Aorta (tissue), 5 donors: ENCODE data around the gene B4GALT4. TPM values are rescaled to one million over a fixed set of nuclear protein-coding genes. Genes with fewer than 3 reads are reported as not detected.
"Not testable (repeated sequence)": the region's sequence is repeated elsewhere in the genome, so short reads cannot be mapped to it uniquely, and the experiment has no call there.

Source experiments
- ATAC-seq: fragments of 200-7000 bp; cut with Tn5 transposase; one replicate; pipeline ENCODE4 v1.9.1; 2022; ENCODE audit warnings: moderate library complexity; ENCODE audit not compliant: low FRiP score
- DNase-seq, 2 donors: peaks; one replicate each; pipeline ENCODE4 v3.0.0-alpha.2; 2020
- H3K27ac ChIP-seq, 2 donors: one replicate each; pipeline ENCODE4 v1.5.1; 2013; ENCODE audit warnings: low read length in 2 of 2, mild to moderate bottlenecking in 2 of 2, moderate library complexity in 2 of 2, control low read depth in 1 of 2, inconsistent platforms in 1 of 2, low read depth in 1 of 2
- H3K27me3 ChIP-seq, 2 donors: one replicate each; pipeline ENCODE4 v1.6.1; 2013; ENCODE audit warnings: control low read depth in 1 of 2, low read length in 1 of 2, mild to moderate bottlenecking in 1 of 2, moderate library complexity in 1 of 2; ENCODE audit not compliant: insufficient read depth in 2 of 2, control insufficient read depth in 1 of 2
- H3K36me3 ChIP-seq, 2 donors: one replicate each; pipeline ENCODE4 v1.6.1; 2013; ENCODE audit warnings: control low read depth in 1 of 2, low read length in 1 of 2, mild to moderate bottlenecking in 1 of 2; ENCODE audit not compliant: insufficient read depth in 2 of 2, control insufficient read depth in 1 of 2
- H3K4me1 ChIP-seq, 2 donors: one replicate each; pipeline ENCODE4 v1.6.1; 2013; ENCODE audit warnings: low read length in 2 of 2, control low read depth in 1 of 2, mild to moderate bottlenecking in 1 of 2, moderate library complexity in 1 of 2; ENCODE audit not compliant: insufficient read depth in 2 of 2, control insufficient read depth in 1 of 2
- H3K4me3 ChIP-seq, 2 donors: one replicate each; pipeline ENCODE4 v1.5.1; 2013; ENCODE audit warnings: low read length in 2 of 2, control low read depth in 1 of 2, mild to moderate bottlenecking in 1 of 2
- H3K9me3 ChIP-seq: one replicate; pipeline ENCODE4 v1.6.1; 2013; ENCODE audit warnings: mild to moderate bottlenecking, low read length; ENCODE audit not compliant: control insufficient read depth
- WGBS, 2 donors: extraction: QIAGEN DNeasy Blood & Tissue Kit; methylation state at CpG; one replicate each; pipeline ENCODE4 v1.1.7; 2013; 5-methylcytosine and 5-hydroxymethylcytosine counted together
- intact Hi-C, 2 donors: fragments of 100-400 bp; cut with DNase I; formaldehyde crosslinking; loops; one replicate each; pipeline versions ENCODE4 v1.14.2 to v1.15.0; 2022
- long read RNA-seq, 2 donors: library from polyadenylated mRNA; unstranded; transcript quantifications; one replicate each; pipeline ENCODE4 v2.0.0, GENCODE V29; 2020 to 2021
- polyA plus RNA-seq, 2 donors: library from polyadenylated mRNA; stranded (reverse); fragments of 200-250 nt; gene quantifications; one replicate each; pipeline ENCODE4 v1.2.3, GENCODE V29; 2013
- total RNA-seq, 2 donors: library from RNA; stranded (reverse); fragmentation: NEBNext Ultra II Directional; extraction: Animal tissue kit (Norgen Biotek cat#: 25700); gene quantifications; one replicate each; pipeline ENCODE4 v1.2.1, GENCODE V29; 2021
- donor health status: healthy with polysubstance abuse.
- donor health status: Bipolar disorder and iron deficiency.
- donor health status: DM: no; HTN: no; CAD: no.
- donor health status: DM: no; HTN: no; CAD: no.
- donor health status: DM: yes; HTN: yes; CAD: no.

Gene B4GALT4
- 10 to 100 TPM; 21.9 to 22.8 TPM for total RNA-seq
- 10 to 100 TPM; 16.3 to 23.5 TPM for polyA plus RNA-seq
- long read RNA-seq, donor 1, transcript B4GALT4-201 (9 exons, 2,385 nt), result minor isoform, 19 of 93 reads
- long read RNA-seq, donor 1, transcript B4GALT4-202 (8 exons, 2,459 nt), result major isoform, 44 of 93 reads
- long read RNA-seq, donor 1, partial matches to known transcripts, result 10 of 93 reads
- long read RNA-seq, donor 1, other reads (novel, unspliced or antisense), result 18 of 93 reads
- long read RNA-seq, donor 2, partial matches to known transcripts, result 2 of 18 reads
- long read RNA-seq, donor 2, other reads (novel, unspliced or antisense), result 10 of 18 reads

DNA sequence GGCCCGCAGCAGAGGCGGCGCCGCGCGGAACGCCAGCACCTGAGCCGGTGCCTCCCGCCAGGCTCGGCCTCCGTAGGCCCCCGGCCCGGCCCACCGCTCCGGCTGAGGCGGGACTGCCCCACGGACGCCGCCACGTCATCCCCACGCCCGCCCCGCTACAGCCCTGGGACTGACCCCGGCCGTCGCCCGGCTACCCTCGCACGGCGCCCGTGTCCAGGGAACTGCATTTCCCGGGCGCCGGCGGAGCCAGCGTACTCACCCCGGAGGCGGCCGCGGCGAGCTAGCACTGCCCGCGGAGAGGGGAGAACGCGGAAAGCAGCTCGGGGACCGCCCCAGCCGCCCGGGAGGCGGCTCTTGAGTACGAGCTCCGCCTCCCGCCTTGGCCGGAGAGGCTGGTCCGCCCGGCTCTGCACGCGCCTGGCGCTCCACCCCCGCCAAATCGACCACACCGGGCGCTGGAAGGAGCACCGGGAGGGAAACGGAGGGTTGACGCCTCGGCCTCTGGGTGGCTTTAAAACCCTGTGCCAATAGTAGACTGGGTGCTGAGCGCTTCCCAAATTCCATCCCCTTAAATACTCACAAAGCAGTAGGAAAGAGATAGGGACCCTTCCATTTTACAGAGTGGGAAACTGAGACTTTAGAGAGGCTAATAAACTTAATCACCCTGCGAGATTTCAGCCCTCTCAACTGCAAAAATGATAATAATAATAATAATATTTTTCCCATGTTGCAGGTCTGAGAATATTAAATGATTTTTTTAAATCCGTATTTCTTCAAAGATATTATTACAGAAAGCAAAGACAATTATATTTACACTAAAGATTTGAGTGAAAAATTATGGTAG, at the start of gene B4GALT4:
Gene B4GALT4, minus strand, starts transcription at position 288 of the 844 bp plus-strand sequence. CDS start 10,779 bp downstream, outside the sequence.
- H3K27ac ChIP-seq, result peak within 1 kb of the TSS; percentile 71 to 84
- H3K36me3 ChIP-seq, result no peaks in the 10 kb centered on the region
- peak; percentile 93 to 95 for DNase-seq
- no peaks in the 10 kb centered on the region for H3K9me3 ChIP-seq
- H3K27me3 ChIP-seq, result no peaks in the 10 kb centered on the region
- intact Hi-C loops, result no loop called here
- H3K4me3 ChIP-seq, result peak within 1 kb of the TSS; percentile 70 to 95
- 2 to 3% methylated on average over 46 to 70 of the region's 70 CpGs for WGBS, 2 donors
- H3K4me1 ChIP-seq, result peaks cover 0 to 3% of the 10 kb centered on the region in 2 donors
- peak; percentile 97 for ATAC-seq

- no peak for ATAC-seq
- WGBS, 2 donors, result 92 to 94% methylated on average over 2 of the region's 2 CpGs
Observed at GRCh38 chr3:119289404-119289770, 48.7 kb upstream of the B4GALT4 start.

DNA sequence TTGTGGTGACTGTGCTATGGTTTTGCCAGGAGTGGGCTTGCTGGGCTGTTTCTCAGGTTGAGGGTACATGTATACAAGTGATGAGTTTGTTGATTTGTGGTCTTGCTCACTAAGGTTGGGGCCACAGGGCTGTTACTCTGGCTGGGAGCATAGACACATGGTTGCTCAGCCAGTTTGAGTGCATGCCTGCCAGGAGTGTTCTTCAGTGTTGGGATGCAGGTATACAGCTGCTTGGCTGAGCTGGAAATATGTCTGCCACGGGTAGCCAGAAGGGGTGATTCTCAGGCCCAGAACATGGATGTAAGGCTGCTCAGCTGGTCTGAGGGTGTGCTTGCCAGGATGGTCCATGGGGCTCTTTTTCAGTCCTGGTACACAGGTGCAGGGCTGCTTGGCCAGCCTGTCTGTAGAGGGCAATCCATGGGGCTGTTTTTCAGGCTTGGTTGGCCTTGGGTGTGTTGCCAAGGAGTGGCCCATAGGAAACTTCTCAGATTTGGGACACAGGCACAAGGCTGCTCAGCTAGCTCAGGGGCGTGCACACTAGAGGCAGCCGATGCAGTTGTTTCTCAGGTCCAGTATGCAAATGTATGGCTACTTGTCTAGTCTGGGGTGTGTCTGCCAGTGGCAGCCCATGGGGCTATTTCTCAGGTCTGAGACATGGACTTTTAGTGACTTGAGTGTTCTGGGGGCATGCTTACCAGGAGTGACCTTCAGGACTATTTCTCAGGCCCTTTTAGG, 48.2 kb upstream of the B4GALT4 start:
- no peak for DNase-seq
- ATAC-seq, result no peak
- H3K36me3 ChIP-seq, result no peaks in the 10 kb centered on the region
- no peaks in the 10 kb centered on the region for H3K4me1 ChIP-seq
- H3K4me3 ChIP-seq, result no peak overlapping the region
- no peaks in the 10 kb centered on the region for H3K9me3 ChIP-seq
- intact Hi-C loops, result no loop called here
- H3K27ac ChIP-seq, result no peak overlapping the region
- 88 to 98% methylated on average over 3 of the region's 3 CpGs for WGBS, 2 donors
- H3K27me3 ChIP-seq, result no peaks in the 10 kb centered on the region

More at GRCh38 chr3:119289404-119289770, 48.7 kb upstream of the B4GALT4 start:
- intact Hi-C loops, result no loop called here
- Histone ChIP-seq H3K4me3 (no peak overlapping the region), H3K36me3 (no peaks in the 10 kb centered on the region), H3K9me3 (no peaks in the 10 kb centered on the region), H3K27me3 (no peaks in the 10 kb centered on the region), H3K4me1 (no peaks in the 10 kb centered on the region), H3K27ac (no peak overlapping the region)
- no peak for DNase-seq

GRCh38 chr3:119279584-119280243, 39.0 kb upstream of the B4GALT4 start:
- Histone ChIP-seq H3K36me3 (no peaks in the 10 kb centered on the region), H3K4me1 (no peaks in the 10 kb centered on the region), H3K4me3 (no peak overlapping the region), H3K9me3 (no peaks in the 10 kb centered on the region), H3K27me3 (no peaks in the 10 kb centered on the region), H3K27ac (no peak overlapping the region)
- intact Hi-C loops, result loop anchor here (10.0 kb wide), 4 partner anchors 45 to 185 kb away; partner anchors contain the start of genes POGLUT1 (in 1 of the 2) and TMEM39A (in 1 of the 2)
- DNase-seq (no peak), ATAC-seq (no peak)
- 51 to 54% methylated on average over 5 of the region's 5 CpGs for WGBS, 2 donors

DNA sequence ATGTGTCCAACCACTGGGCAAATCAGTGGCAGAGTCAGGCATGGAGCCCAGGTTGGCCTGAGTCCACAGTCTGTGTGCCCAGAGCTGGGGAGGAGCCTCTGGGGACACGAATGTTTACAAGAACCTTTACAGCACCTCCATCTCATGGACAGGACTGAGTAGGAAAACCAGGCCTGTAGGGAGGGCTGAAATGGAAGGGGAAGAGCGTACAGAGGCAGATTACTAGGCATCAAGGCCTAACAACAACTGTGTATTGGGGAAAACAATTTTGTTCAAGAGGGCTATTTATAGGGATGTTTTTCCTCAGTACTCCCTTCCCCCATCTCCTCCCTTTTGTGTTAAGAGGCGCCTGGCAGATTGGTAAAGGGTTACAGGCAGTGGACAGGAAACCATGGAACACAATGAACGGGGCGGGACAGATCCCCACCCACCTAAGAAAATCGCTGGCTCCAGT, 38.5 kb upstream of the B4GALT4 start:
- Histone ChIP-seq H3K27ac (no peak overlapping the region), H3K36me3 (no peaks in the 10 kb centered on the region), H3K4me3 (no peak overlapping the region), H3K9me3 (no peaks in the 10 kb centered on the region), H3K4me1 (no peaks in the 10 kb centered on the region), H3K27me3 (no peaks in the 10 kb centered on the region)
- 19 to 23% methylated on average over 6 of the region's 6 CpGs for WGBS, 2 donors
- ATAC-seq (peak; percentile 83), DNase-seq (peak; percentile 62 to 79)
- intact Hi-C loops, result loop anchor here (10.0 kb wide), 4 partner anchors 46 to 186 kb away; partner anchors contain the start of genes POGLUT1 (in 1 of the 2) and TMEM39A (in 1 of the 2)

- DNase-seq (no peak), ATAC-seq (no peak)
- intact Hi-C loops, result loop anchor here (10.0 kb wide), 4 partner anchors 48 to 188 kb away; partner anchors contain the start of genes POGLUT1 (in 1 of the 2) and TMEM39A (in 1 of the 2)
- H3K9me3 ChIP-seq, result no peaks in the 10 kb centered on the region
- no peaks in the 10 kb centered on the region for H3K4me1 ChIP-seq
- WGBS, 2 donors, result 86 to 87% methylated on average over 5 of the region's 5 CpGs
- no peaks in the 10 kb centered on the region for H3K36me3 ChIP-seq
- H3K27ac ChIP-seq, result no peak overlapping the region
- H3K4me3 ChIP-seq, result no peak overlapping the region
- no peaks in the 10 kb centered on the region for H3K27me3 ChIP-seq
Observed at GRCh38 chr3:119276680-119277079, 36.0 kb upstream of the B4GALT4 start.

DNA sequence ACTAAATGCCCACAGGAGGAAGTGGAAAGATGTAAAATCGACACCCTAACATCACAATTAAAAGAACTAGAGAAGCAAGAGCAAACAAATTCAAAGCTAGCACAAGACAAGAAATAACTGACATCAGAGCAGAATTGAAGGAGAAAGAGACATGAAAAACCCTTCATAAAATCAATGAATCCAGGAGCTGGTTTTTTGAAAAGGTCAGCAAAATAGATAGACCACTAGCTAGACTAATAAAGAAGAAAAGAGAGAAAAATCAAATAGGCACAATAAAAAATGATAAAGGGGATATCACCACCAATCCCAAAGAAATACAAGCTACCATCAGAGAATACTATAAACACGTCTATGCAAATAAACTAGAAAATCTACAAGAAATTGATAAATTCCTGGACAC, 29.5 kb upstream of the B4GALT4 start:
- intact Hi-C loops, result loop anchor here (10.0 kb wide), 4 partner anchors 55 to 195 kb away; partner anchors contain the start of genes POGLUT1 (in 1 of the 2) and TMEM39A (in 1 of the 2)
- not testable (repeated sequence) for DNase-seq, H3K27me3 ChIP-seq, H3K4me3 ChIP-seq, H3K9me3 ChIP-seq, H3K4me1 ChIP-seq, H3K36me3 ChIP-seq, ATAC-seq, H3K27ac ChIP-seq
- 76 to 89% methylated on average over 2 of the region's 2 CpGs for WGBS, 2 donors

DNA sequence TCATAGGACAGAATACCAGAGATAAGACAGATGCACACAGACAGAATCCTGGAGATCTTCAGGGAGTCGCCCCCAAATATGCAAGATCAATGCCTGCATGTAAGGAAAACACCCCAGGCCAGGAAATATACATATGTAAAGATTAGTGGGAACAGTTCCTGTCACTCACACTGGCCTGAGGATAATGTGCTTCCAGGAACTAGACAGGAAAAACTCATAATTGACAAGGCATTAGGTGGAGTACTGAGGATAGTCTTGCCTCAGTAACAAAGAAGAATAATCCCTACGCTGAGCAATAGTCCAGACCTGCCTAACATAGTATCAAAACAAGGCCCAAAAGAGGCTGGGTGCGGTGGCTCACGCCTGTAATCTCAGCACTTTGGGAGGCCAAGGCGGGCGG, 20.4 kb upstream of the B4GALT4 start:
- Histone ChIP-seq H3K27me3 (no peaks in the 10 kb centered on the region), H3K36me3 (no peaks in the 10 kb centered on the region), H3K4me1 (no peaks in the 10 kb centered on the region), H3K27ac (no peak overlapping the region), H3K4me3 (no peak overlapping the region), H3K9me3 (no peaks in the 10 kb centered on the region)
- intact Hi-C loops, result no loop called here
- ATAC-seq, result no peak
- DNase-seq, result no peak
- 75 to 79% methylated on average over 5 to 6 of the region's 6 CpGs for WGBS, 2 donors
